HepG2 (cell line): Measurements from ENCODE around the gene RPS6KA5. TPM values are rescaled to one million over a fixed set of nuclear protein-coding genes. Genes with fewer than 3 reads are reported as not detected.

Experiments used
- AGO1 ChIP-seq: fragments of 200-400 bp; formaldehyde crosslinking; IDR thresholded peaks from 2 replicates; pipeline ENCODE4 v1.6.1; 2017; ENCODE audit warnings: mild to moderate bottlenecking, low read depth, low read length, moderate library complexity; ENCODE audit not compliant: poor library complexity, severe bottlenecking
- GLI4 ChIP-seq: sonication (generic); formaldehyde crosslinking; IDR thresholded peaks from 2 replicates; pipeline ENCODE4 v1.5.1; 2020; ENCODE audit warnings: missing genetic modification reagents, mild to moderate bottlenecking, moderate library complexity, borderline replicate concordance
- HIVEP1 ChIP-seq: sonication (generic); formaldehyde crosslinking; IDR thresholded peaks from 2 replicates; pipeline ENCODE4 v1.4.0; 2020; ENCODE audit warnings: mild to moderate bottlenecking, missing genetic modification reagents
- PPARG ChIP-seq: conservative IDR thresholded peaks from 2 replicates; pipeline ENCODE4 v1.6.1; 2016; ENCODE audit warnings: missing biosample characterization, missing genetic modification reagents
- RBFOX2 ChIP-seq: fragments of 200-400 bp; formaldehyde crosslinking; IDR thresholded peaks from 2 replicates; pipeline ENCODE4 v1.6.1; 2017; ENCODE audit warnings: low read depth, mild to moderate bottlenecking, low read length
- REXO4 ChIP-seq: sonication (generic); formaldehyde crosslinking; IDR thresholded peaks from 2 replicates; pipeline ENCODE4 v1.8.0; 2022; ENCODE audit warnings: missing genetic modification reagents, mild to moderate bottlenecking, borderline replicate concordance
- THAP11 ChIP-seq: IDR thresholded peaks from 2 replicates; pipeline ENCODE4 v1.6.1; 2016; ENCODE audit warnings: missing biosample characterization, missing genetic modification reagents
- WIZ ChIP-seq: sonication (generic); formaldehyde crosslinking; IDR thresholded peaks from 2 replicates; pipeline ENCODE4 v1.5.1; 2020; ENCODE audit warnings: mild to moderate bottlenecking, missing genetic modification reagents
- ZFYVE20 ChIP-seq: sonication (generic); formaldehyde crosslinking; IDR thresholded peaks from 2 replicates; pipeline ENCODE4 v1.8.0; 2023; ENCODE audit warnings: low read depth, mild to moderate bottlenecking, moderate library complexity, missing genetic modification reagents, borderline replicate concordance
- ZNF101 ChIP-seq: sonication (generic); formaldehyde crosslinking; IDR thresholded peaks from 2 replicates; pipeline ENCODE4 v1.4.0; 2020; ENCODE audit warnings: mild to moderate bottlenecking, low read depth, missing genetic modification reagents, borderline replicate concordance
- ZNF431 ChIP-seq: sonication (generic); formaldehyde crosslinking; IDR thresholded peaks from 2 replicates; pipeline ENCODE4 v1.9.0; 2022; ENCODE audit warnings: missing genetic modification reagents, low read depth, mild to moderate bottlenecking, borderline replicate concordance
- ZNF737 ChIP-seq: sonication (generic); formaldehyde crosslinking; IDR thresholded peaks from 2 replicates; pipeline ENCODE4 v1.5.0; 2020; ENCODE audit warnings: missing genetic modification reagents, mild to moderate bottlenecking, borderline replicate concordance
- polyA plus RNA-seq, 8 experiments: library from polyadenylated mRNA; depleted of rRNA in 3 of 8; stranded (reverse) in 7 of 8; unstranded in 1 of 8; fragments of >200 nt; fragmentation: Illumina TruSeq in 4 of 8; extraction: Trizol in 4 of 8; gene quantifications; 2 replicates each; pipeline versions ENCODE4 v1.2.1 to v1.2.3, GENCODE V29; 2011 to 2016; ENCODE audit warnings: low read depth in 4 of 8, missing spikeins in 1 of 8, mixed read lengths in 1 of 8; ENCODE audit not compliant: insufficient read depth in 1 of 8
- total RNA-seq, 5 experiments: library from RNA; depleted of rRNA; stranded (reverse); fragments of >200 nt; fragmentation: Illumina TruSeq; extraction: Trizol; gene quantifications; 2 replicates each; pipeline ENCODE4 v1.2.3, GENCODE V29; 2016; ENCODE audit warnings: low read depth in 1 of 5
- TF ChIP-seq, protein P1 (sequence below): sonication (generic); formaldehyde crosslinking; IDR thresholded peaks from 2 replicates; pipeline ENCODE4 v1.4.0; 2020; ENCODE audit warnings: missing genetic modification reagents, mild to moderate bottlenecking, borderline replicate concordance
- TF ChIP-seq, protein P2 (sequence below): sonication (generic); formaldehyde crosslinking; IDR thresholded peaks from 2 replicates; pipeline ENCODE4 v1.8.0; 2022; ENCODE audit warnings: missing genetic modification reagents, mild to moderate bottlenecking, borderline replicate concordance
- TF ChIP-seq, protein P3 (sequence below): IDR thresholded peaks from 2 replicates; pipeline ENCODE4 v1.6.1; 2016; ENCODE audit warnings: control low read depth
- TF ChIP-seq, protein P4 (sequence below): IDR thresholded peaks from 2 replicates; pipeline ENCODE4 v1.4.0; 2020; ENCODE audit warnings: mild to moderate bottlenecking, missing genetic modification reagents
- TF ChIP-seq, protein P5 (sequence below): sonication (generic); formaldehyde crosslinking; IDR thresholded peaks from 2 replicates; pipeline ENCODE4 v1.4.0; 2020; ENCODE audit warnings: missing genetic modification reagents
- TF ChIP-seq, protein P6 (sequence below): sonication (generic); formaldehyde crosslinking; IDR thresholded peaks from 2 replicates; pipeline ENCODE4 v1.8.1; 2023; ENCODE audit warnings: mild to moderate bottlenecking, missing genetic modification reagents, borderline replicate concordance

The RPS6KA5 gene
- total and polyA plus RNA-seq, 2 of the 13 experiments (the other 11 are each of a cell fraction or from before 2014, with no cell fraction given), result 0.50 to 0.58 TPM

DNA sequence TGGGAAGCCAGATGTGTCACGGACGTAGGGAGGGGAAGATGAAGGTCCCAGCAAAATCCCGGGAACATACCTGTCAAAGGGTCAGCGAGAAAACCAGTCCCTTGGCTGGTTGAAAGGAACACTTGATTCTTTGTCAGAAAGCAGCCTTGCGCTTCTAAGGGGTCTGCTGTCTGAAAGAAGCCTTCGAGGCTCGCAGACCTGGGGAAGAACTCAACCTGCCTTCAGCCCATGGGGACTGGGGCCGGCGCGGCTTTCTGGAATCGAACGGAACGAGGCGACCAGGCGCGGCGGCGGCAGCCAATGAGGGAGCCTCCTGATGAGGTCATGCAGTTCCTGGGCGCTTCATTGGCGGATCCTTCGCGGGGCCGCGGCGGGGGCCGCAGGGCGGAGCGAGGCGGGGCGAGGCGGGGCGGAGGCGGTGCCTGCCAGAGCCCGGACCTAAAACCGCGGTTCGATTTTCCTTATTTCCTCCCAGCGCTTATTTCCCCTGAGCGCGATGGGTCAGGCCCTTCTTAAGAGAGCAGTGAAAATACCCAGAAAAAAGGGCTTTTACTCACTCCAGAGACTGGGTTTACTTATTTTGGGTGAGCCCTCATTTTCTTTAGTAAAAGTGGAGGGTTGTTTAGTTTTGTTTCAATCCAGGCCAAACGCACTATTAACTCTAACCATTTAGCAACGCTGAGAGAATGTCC lies 232.4 kb downstream of the RPS6KA5 start (continued):
- TF ChIP-seq, protein P1, sequence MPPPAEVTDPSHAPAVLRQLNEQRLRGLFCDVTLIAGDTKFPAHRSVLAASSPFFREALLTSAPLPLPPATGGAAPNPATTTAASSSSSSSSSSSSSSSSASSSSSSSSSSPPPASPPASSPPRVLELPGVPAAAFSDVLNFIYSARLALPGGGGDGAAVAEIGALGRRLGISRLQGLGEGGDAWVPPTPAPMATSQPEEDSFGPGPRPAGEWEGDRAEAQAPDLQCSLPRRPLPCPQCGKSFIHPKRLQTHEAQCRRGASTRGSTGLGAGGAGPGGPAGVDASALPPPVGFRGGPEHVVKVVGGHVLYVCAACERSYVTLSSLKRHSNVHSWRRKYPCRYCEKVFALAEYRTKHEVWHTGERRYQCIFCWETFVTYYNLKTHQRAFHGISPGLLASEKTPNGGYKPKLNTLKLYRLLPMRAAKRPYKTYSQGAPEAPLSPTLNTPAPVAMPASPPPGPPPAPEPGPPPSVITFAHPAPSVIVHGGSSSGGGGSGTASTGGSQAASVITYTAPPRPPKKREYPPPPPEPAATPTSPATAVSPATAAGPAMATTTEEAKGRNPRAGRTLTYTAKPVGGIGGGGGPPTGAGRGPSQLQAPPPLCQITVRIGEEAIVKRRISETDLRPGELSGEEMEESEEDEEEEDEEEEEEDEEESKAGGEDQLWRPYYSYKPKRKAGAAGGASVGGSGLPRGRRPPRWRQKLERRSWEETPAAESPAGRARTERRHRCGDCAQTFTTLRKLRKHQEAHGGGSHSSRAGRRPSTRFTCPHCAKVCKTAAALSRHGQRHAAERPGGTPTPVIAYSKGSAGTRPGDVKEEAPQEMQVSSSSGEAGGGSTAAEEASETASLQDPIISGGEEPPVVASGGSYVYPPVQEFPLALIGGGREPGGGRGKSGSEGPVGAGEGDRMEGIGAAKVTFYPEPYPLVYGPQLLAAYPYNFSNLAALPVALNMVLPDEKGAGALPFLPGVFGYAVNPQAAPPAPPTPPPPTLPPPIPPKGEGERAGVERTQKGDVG (CRISPR knock-in tag), result no peak
- TF ChIP-seq GLI4 (CRISPR knock-in tag) (no peak), ZNF737 (CRISPR knock-in tag) (no peak), WIZ (CRISPR knock-in tag) (no peak), PPARG (CRISPR knock-in tag) (0 out of 2 replicates have a peak, but pooled peaks have one; percentile 13), ZNF431 (CRISPR knock-in tag) (peak; percentile 21; the same call in 1 of the 2 replicates), THAP11 (CRISPR knock-in tag) (0 out of 2 replicates have a peak, but pooled peaks have one; percentile 16), ZNF101 (CRISPR knock-in tag) (no peak), AGO1 (no peak), ZFYVE20 (CRISPR knock-in tag) (no peak), RBFOX2 (peak; percentile 44; the same call in 1 of the 2 replicates), HIVEP1 (CRISPR knock-in tag) (no peak), REXO4 (CRISPR knock-in tag) (0 out of 2 replicates have a peak, but pooled peaks have one; percentile 15)
- TF ChIP-seq, protein P2, sequence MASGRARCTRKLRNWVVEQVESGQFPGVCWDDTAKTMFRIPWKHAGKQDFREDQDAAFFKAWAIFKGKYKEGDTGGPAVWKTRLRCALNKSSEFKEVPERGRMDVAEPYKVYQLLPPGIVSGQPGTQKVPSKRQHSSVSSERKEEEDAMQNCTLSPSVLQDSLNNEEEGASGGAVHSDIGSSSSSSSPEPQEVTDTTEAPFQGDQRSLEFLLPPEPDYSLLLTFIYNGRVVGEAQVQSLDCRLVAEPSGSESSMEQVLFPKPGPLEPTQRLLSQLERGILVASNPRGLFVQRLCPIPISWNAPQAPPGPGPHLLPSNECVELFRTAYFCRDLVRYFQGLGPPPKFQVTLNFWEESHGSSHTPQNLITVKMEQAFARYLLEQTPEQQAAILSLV (CRISPR knock-in tag), result no peak
- TF ChIP-seq, protein P3, sequence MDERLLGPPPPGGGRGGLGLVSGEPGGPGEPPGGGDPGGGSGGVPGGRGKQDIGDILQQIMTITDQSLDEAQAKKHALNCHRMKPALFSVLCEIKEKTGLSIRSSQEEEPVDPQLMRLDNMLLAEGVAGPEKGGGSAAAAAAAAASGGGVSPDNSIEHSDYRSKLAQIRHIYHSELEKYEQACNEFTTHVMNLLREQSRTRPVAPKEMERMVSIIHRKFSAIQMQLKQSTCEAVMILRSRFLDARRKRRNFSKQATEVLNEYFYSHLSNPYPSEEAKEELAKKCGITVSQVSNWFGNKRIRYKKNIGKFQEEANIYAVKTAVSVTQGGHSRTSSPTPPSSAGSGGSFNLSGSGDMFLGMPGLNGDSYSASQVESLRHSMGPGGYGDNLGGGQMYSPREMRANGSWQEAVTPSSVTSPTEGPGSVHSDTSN (CRISPR knock-in tag), result no peak
- TF ChIP-seq, protein P4, sequence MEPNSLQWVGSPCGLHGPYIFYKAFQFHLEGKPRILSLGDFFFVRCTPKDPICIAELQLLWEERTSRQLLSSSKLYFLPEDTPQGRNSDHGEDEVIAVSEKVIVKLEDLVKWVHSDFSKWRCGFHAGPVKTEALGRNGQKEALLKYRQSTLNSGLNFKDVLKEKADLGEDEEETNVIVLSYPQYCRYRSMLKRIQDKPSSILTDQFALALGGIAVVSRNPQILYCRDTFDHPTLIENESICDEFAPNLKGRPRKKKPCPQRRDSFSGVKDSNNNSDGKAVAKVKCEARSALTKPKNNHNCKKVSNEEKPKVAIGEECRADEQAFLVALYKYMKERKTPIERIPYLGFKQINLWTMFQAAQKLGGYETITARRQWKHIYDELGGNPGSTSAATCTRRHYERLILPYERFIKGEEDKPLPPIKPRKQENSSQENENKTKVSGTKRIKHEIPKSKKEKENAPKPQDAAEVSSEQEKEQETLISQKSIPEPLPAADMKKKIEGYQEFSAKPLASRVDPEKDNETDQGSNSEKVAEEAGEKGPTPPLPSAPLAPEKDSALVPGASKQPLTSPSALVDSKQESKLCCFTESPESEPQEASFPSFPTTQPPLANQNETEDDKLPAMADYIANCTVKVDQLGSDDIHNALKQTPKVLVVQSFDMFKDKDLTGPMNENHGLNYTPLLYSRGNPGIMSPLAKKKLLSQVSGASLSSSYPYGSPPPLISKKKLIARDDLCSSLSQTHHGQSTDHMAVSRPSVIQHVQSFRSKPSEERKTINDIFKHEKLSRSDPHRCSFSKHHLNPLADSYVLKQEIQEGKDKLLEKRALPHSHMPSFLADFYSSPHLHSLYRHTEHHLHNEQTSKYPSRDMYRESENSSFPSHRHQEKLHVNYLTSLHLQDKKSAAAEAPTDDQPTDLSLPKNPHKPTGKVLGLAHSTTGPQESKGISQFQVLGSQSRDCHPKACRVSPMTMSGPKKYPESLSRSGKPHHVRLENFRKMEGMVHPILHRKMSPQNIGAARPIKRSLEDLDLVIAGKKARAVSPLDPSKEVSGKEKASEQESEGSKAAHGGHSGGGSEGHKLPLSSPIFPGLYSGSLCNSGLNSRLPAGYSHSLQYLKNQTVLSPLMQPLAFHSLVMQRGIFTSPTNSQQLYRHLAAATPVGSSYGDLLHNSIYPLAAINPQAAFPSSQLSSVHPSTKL, result no peak; the same call in 1 of the 2 replicates
- TF ChIP-seq, protein P5, sequence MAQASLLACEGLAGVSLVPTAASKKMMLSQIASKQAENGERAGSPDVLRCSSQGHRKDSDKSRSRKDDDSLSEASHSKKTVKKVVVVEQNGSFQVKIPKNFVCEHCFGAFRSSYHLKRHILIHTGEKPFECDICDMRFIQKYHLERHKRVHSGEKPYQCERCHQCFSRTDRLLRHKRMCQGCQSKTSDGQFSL (CRISPR knock-in tag), result no peak
- TF ChIP-seq, protein P6, sequence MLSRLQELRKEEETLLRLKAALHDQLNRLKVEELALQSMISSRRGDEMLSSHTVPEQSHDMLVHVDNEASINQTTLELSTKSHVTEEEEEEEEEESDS (CRISPR knock-in tag), result 0 out of 2 replicates have a peak, but pooled peaks have one; percentile 41
